ENCODE results near the gene REEP3.
A peak's percentile ranks its signal among the peaks of the same experiment; 100 is the strongest.
"Not testable (repeated sequence)": the region's sequence is repeated elsewhere in the genome, so short reads cannot be mapped to it uniquely, and the experiment has no call there.

The REEP3 gene

DNA sequence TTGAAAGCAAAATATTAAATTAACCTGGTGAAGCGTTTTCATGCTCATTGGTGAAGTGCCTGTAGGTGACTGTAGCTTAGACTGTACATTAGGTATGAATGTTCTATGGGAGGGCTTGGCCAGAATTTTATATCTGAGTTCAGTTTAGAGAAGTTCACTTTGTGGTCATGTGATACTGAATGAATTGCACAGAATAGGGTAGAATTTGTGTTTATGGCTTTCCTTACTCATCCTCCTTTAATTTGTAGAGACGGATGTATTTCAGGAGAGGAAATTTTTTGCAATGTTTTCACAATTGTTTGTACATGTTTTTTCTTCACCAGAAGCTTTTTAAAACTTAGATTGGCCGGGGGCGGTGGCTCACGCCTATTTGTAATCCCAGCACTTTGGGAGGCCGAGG, 32.3 kb downstream of the REEP3 start:
- no peak for DNase-seq

GRCh38 chr10:63554657-63555056, 33.5 kb downstream of the REEP3 start:
- DNase-seq = peak; percentile 8 to 14

DNA sequence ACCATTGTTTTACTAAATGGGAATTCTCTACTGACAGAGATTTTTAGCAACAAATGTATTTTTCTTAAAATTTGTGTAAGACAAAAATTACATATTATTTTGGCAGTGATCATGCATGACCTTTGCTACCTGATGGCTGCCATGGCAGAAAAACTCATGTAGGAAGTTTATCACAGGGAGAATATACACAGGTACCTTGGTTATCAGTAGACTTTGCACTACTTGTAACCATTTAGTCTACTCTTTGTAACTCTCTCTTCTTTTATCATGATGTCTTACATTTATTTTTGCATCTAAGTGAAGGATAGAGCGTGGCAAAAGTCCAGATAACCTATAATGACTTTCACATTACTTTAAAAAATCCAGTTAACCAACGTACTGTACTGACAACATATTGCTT, 34.1 kb downstream of the REEP3 start:
- no peak for DNase-seq

GRCh38 chr10:63558132-63558784, 37.1 kb downstream of the REEP3 start:
- no peak for DNase-seq

DNA sequence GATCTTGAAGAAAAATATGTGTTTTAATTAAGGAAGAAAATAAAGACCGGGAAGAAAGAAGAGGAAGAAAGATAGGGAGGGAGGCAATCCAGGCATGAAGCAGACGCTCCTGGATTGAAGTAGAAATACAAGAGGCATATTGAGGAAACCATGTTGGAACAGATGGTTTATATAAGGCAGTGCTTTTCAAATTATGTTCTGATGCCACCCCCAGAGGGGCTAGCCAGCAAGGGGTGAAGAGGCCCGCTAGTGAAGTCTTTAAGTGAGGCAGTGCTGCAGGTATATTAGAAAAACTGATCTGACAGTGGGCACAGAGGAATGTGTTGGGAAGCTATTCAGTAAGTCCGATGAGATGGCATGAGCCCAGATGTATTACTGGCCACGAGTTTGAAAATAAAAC, 40.1 kb downstream of the REEP3 start:
- DNase-seq = no peak

- DNase-seq = no peak
Observed at GRCh38 chr10:63562391-63562790, 41.2 kb downstream of the REEP3 start.

GRCh38 chr10:63562857-63563256, 41.7 kb downstream of the REEP3 start:
- DNase-seq = no peak

DNA sequence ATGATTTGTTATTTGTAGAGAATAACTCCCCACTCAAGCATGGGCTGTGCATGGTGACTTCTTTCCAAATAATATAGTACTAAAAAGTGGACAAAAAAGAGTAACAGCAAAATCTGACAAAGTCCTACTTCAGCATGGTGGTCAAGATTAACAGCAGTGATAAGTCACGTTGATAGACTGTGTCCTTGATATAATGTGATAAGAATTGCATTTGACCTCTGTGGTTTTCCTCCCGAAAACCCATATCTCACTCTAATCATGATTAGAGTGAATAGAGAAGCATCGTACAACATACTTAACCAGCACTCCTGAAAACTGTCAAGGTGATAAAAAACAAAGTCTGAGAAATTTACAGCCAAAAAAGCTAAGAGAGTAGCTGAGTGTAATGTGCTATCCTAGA, 42.4 kb downstream of the REEP3 start:
- DNase-seq = no peak

DNA sequence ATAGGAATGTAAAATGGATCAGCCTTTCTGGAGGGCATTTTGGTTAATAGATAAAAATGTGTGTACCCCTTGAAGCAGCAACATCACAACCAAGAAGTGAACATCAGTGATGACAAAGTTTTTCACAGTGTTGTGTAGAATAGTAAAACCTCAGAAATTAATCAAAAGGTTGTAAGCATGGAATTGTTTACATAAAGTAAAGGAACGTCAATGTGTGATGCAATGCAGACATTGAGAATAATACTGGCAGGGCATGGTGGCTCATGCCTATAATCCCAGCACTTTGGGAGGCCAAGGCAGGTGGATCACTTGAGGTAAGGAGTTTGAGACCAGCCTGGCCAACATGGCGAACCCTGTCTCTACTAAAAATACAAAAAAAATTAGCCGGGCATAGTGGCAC, 43.5 kb downstream of the REEP3 start:
- not testable (repeated sequence) for DNase-seq

GRCh38 chr10:63573068-63573697, 52.0 kb downstream of the REEP3 start:
- DNase-seq = no peak

- no peak for DNase-seq
Observed at GRCh38 chr10:63574011-63574410, 52.8 kb downstream of the REEP3 start.

DNA sequence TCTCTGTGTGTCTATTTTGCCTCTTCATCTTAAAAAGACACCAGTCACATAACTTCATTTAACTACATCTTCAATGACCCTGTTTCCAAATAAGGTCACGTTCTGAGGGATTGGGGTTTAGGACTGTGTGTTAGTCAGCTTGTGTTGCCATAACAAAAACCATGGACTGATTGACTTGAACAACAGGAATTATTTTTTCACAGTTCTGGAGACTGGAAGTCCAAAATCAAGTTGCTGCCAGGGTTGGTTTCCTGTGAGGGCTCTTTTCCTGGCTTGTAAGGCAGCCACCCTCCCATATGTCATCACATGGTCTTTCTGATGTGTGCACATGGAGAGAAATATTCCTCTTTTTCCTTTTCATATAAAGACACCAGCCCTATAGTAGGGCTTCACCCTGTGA, 55.3 kb downstream of the REEP3 start:
- DNase-seq = no peak

GRCh38 chr10:63578501-63578900, 57.3 kb downstream of the REEP3 start:
- no peak for DNase-seq

DNA sequence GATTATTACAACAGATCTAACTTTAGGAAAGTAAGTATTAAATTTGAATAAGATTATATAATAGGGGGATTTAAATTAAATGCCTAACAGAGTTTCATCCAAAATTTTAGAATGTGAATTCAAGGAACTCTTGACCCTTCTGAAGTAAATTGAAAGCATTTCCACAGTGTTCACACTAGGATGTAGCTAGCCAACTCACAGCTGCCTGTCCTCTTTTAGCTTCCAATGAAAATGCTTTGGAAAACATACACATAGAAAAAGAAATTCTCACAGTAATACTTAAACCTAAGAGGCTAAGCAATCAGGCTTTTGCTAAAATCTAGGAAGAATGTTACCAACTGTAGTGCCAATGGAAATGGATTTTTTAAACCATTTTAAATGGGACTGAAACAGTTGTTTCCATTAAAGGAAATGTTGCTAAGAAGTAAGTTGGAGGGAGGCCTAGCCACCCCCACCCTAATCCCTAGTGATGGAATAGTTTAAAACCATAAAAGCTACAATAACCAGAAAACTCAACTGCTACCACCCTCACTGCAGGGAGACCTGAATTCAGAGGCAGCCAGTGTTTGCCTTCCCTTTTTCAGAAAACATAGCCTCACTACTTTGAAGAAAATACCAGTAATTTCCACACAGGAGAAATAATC, 58.3 kb downstream of the REEP3 start:
- DNase-seq = no peak

DNA sequence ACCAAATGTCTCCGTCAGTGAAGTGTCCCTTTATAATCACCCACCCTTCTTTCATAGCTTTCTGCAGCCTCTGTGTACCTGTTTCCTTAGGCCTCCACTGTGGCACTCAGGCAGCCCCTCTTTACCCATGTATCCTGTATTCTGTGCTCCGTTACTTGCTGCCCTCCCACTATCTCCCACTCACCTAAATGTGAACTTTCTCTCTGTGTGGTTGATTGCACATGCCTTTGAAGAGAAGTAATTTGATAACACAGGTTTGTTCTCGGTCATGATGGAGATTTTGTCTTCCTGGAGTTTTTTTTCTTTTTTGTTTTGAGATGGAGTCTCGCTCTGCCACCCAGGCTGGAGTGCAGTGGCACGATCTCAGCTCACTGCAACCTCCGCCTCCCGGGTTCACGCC, 61.5 kb downstream of the REEP3 start:
- no peak for DNase-seq

DNA sequence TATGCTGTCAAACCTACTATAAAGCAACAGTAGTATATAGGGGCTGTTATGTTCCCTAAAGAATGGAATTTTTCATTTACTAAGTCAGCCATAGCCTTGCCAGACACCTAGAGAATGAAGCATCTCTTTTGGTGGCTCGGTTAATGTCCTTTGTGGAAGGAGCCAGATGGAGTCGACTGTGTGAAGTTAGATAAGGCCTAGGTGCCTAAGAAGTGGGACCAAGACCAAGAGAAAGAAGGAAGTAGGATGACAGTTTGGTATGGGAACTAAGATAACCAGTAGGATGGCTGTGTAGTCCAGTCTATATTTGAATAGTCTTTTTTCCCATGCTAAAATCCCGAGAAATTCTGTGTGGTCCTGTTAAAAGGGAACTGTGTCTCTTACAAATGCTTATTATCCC, 62.2 kb downstream of the REEP3 start:
- no peak for DNase-seq

DNA sequence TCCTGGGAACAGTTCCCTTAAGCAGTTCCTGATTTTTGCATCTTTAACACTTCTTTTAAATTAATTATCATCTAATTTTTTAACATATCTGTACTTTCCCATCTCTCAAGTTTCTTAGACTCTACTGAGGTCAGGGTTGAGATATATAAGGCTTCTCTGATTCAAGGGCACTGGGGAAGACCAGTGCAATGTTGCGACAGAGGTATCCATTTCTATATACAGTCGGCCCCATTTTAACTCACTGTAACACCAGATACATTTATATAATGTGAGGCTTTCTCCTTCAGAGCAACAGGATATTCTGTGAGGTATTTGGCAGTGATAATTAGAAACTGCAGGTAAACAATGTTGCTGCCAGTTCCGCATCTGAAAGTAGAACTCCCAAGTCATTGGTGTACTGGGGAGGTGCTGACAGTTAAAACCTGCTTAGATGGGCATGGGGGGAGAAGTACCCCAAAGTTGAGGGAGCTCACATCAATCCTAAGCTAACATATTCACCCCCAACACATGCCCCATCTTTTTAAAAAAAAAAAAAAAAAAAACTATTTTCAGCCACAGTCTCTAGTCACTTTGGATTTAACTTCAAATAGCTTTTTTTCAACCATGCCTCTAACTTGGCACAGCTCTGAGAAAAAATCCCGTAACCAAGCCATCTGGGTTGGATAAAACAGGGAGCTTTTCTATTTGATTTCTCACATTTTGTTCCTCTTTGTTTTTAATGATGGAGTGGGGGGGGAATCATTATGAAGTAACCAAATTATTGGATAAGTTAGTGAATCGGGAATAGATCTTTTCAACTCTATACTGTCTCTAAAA, 62.9 kb downstream of the REEP3 start:
- DNase-seq = no peak

- DNase-seq = no peak
Observed at GRCh38 chr10:63584725-63585035, 63.5 kb downstream of the REEP3 start.

DNA sequence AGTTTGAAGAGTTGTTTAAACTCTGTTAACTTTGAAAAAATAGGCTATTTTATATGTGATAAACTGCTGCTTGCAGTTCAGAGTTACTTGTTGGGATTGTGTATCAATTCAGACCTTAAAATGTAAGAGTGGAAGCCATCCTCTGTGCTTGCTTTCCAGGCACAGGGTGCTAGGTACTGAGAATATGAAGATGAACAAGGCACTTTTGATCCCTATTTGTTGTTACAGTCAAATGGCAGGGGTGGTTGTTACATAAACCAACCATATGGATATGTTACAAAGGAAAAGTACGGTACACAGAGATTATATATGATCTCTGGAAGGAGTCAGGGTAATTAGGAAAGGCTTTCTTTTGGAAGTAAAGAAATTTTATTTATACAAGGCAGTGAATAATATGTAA, 63.8 kb downstream of the REEP3 start:
- DNase-seq = no peak

- no peak for DNase-seq
Observed at GRCh38 chr10:63586043-63586442, 64.8 kb downstream of the REEP3 start.

GRCh38 chr10:63587191-63587590, 66.0 kb downstream of the REEP3 start:
- no peak for DNase-seq

- DNase-seq = no peak
Observed at GRCh38 chr10:63588436-63589167, 67.4 kb downstream of the REEP3 start.
